Cardiac muscle cell (in vitro differentiated cells and primary cell): ENCODE data around the gene CFAP157. TPM values are rescaled to one million over a fixed set of nuclear protein-coding genes. Genes with fewer than 3 reads are reported as not detected.

Experiments used
- DNase-seq, 2 donors: peaks; one replicate each; pipeline versions ENCODE4 v3.0.0 to v3.0.0-alpha.2; 2010 to 2017; ENCODE audit warnings: low read depth in 1 of 2, low spot score in 1 of 2
- H3K27ac ChIP-seq: fragments of 200-600 bp; sonication (generic); 2 replicates; pipeline ENCODE4 v1.5.1; 2016
- H3K27me3 ChIP-seq: fragments of 200-600 bp; sonication (generic); 2 replicates; pipeline ENCODE4 v1.6.0; 2016; ENCODE audit warnings: control low read depth
- H3K36me3 ChIP-seq: fragments of 200-600 bp; sonication (generic); 2 replicates; pipeline ENCODE4 v1.5.1; 2016; ENCODE audit warnings: control low read depth
- H3K4me1 ChIP-seq: fragments of 200-600 bp; sonication (generic); 2 replicates; pipeline ENCODE4 v1.8.1; 2017; ENCODE audit warnings: low read depth, mild to moderate bottlenecking, mixed run types
- H3K4me3 ChIP-seq: fragments of 200-600 bp; sonication (generic); 2 replicates; pipeline ENCODE4 v1.5.1; 2016; ENCODE audit warnings: mild to moderate bottlenecking
- H3K9me3 ChIP-seq: fragments of 200-600 bp; sonication (generic); 2 replicates; pipeline ENCODE4 v1.5.1; 2017; ENCODE audit warnings: low read depth, mild to moderate bottlenecking, control low read depth
- CTCF ChIP-seq: IDR thresholded peaks from 2 replicates; pipeline ENCODE4 v1.5.1; 2012; ENCODE audit warnings: low read depth, mild to moderate bottlenecking, low read length
- polyA plus RNA-seq: library from polyadenylated mRNA; unstranded; fragments of >200 nt; fragmentation: Nextera tagmentation; extraction: Ambion mirVana; gene quantifications from 2 replicates; pipeline ENCODE4 v1.2.1, GENCODE V29; 2016
- total RNA-seq: library from RNA; depleted of rRNA; stranded (reverse); fragments of >200 nt; gene quantifications from 2 replicates; pipeline ENCODE4 v1.2.3, GENCODE V29; 2016

Gene CFAP157
- total and polyA plus RNA-seq, 2 experiments from 2014 or later, result 0.76 to 0.86 TPM

GRCh38 chr9:127679506-127679905 lies 27.3 kb upstream of the CFAP157 start:
- Histone ChIP-seq H3K36me3 (peaks cover 10% of the 10 kb centered on the region), H3K27ac (no peak overlapping the region), H3K4me3 (no peak overlapping the region), H3K27me3 (no peaks in the 10 kb centered on the region), H3K9me3 (no peaks in the 10 kb centered on the region), H3K4me1 (no peaks in the 10 kb centered on the region)
- no peak for TF ChIP-seq CTCF
- no peak for DNase-seq

- Histone ChIP-seq H3K27me3 (no peaks in the 10 kb centered on the region), H3K9me3 (no peaks in the 10 kb centered on the region), H3K4me1 (no peaks in the 10 kb centered on the region), H3K36me3 (peaks cover 10% of the 10 kb centered on the region), H3K27ac (no peak overlapping the region), H3K4me3 (no peak overlapping the region)
- TF ChIP-seq CTCF, result no peak
- DNase-seq, result no peak
Observed at GRCh38 chr9:127680226-127680625, 26.6 kb upstream of the CFAP157 start.

GRCh38 chr9:127680846-127681245 lies 25.9 kb upstream of the CFAP157 start:
- H3K27ac ChIP-seq, result no peak overlapping the region
- peaks cover 10% of the 10 kb centered on the region for H3K36me3 ChIP-seq
- no peaks in the 10 kb centered on the region for H3K9me3 ChIP-seq
- no peak for TF ChIP-seq CTCF
- no peaks in the 10 kb centered on the region for H3K27me3 ChIP-seq
- H3K4me1 ChIP-seq, result no peaks in the 10 kb centered on the region
- H3K4me3 ChIP-seq, result no peak overlapping the region
- DNase-seq, result no peak

- Histone ChIP-seq H3K4me1 (no peaks in the 10 kb centered on the region), H3K27ac (no peak overlapping the region), H3K36me3 (peaks cover 10% of the 10 kb centered on the region), H3K4me3 (no peak overlapping the region), H3K27me3 (no peaks in the 10 kb centered on the region), H3K9me3 (no peaks in the 10 kb centered on the region)
- no peak for TF ChIP-seq CTCF
- DNase-seq, result no peak
Observed at GRCh38 chr9:127682351-127683136, 24.2 kb upstream of the CFAP157 start.

- peaks cover 7% of the 10 kb centered on the region for H3K36me3 ChIP-seq
- no peaks in the 10 kb centered on the region for H3K27me3 ChIP-seq
- no peak overlapping the region for H3K27ac ChIP-seq
- no peaks in the 10 kb centered on the region for H3K9me3 ChIP-seq
- no peak overlapping the region for H3K4me3 ChIP-seq
- TF ChIP-seq CTCF, result no peak
- H3K4me1 ChIP-seq, result no peaks in the 10 kb centered on the region
- peak in 1 of 2 donors; percentile 29 for DNase-seq
Observed at GRCh38 chr9:127683723-127684122, 23.1 kb upstream of the CFAP157 start.
